K562 (cell line): Measurements from ENCODE around the gene ZNF362. TPM values are rescaled to one million over a fixed set of nuclear protein-coding genes. Genes with fewer than 3 reads are reported as not detected.
A peak's percentile ranks its signal among the peaks of the same experiment; 100 is the strongest.

Source experiments
- ARID1B ChIP-seq: fragments of 450-650 bp; IDR thresholded peaks from 2 replicates; pipeline ENCODE4 v1.6.1; 2016; ENCODE audit warnings: antibody characterized with exemption, mild to moderate bottlenecking, inconsistent platforms
- CAMTA2 ChIP-seq: fragments of 250-450 bp; sonication (Bioruptor Pico); conservative IDR thresholded peaks from 2 replicates; pipeline ENCODE4 v1.5.1; 2022
- EHMT2 ChIP-seq: fragments of 450-650 bp; IDR thresholded peaks from 2 replicates; pipeline ENCODE4 v1.6.1; 2018; ENCODE audit warnings: antibody characterized with exemption
- FOXA3 ChIP-seq, 2 experiments: fragments of 450-650 bp in 1 of 2; sonication (generic) in 1 of 2; formaldehyde crosslinking; IDR thresholded peaks in 1 of 2; conservative IDR thresholded peaks in 1 of 2; 2 replicates each; pipeline versions ENCODE4 v1.4.0 to v1.8.0; 2020 to 2022; ENCODE audit warnings: mild to moderate bottlenecking in 2 of 2, missing genetic modification reagents in 1 of 2
- HOXB6 ChIP-seq: fragments of 250-450 bp; sonication (Bioruptor Pico); IDR thresholded peaks from 2 replicates; pipeline ENCODE4 v1.5.1; 2022; ENCODE audit warnings: mild to moderate bottlenecking, borderline replicate concordance
- KAT2B ChIP-seq: IDR thresholded peaks from one replicate; pipeline ENCODE4 v1.6.1; 2012; ENCODE audit warnings: low read depth, mild to moderate bottlenecking, control low read depth, inconsistent platforms, low read length, moderate library complexity
- KAT7 ChIP-seq: sonication (generic); formaldehyde crosslinking; IDR thresholded peaks from 2 replicates; pipeline ENCODE4 v1.8.0; 2022; ENCODE audit warnings: missing genetic modification reagents, mild to moderate bottlenecking, borderline replicate concordance
- MLX ChIP-seq, 2 experiments: fragments of 450-650 bp in 1 of 2; sonication (generic) in 1 of 2; formaldehyde crosslinking; conservative IDR thresholded peaks; 2 replicates each; pipeline versions ENCODE4 v1.4.0 to v1.8.1; 2020 to 2022; ENCODE audit warnings: mild to moderate bottlenecking in 1 of 2, missing genetic modification reagents in 1 of 2
- NFE2L1 ChIP-seq: fragments of 450-650 bp; IDR thresholded peaks from 2 replicates; pipeline ENCODE4 v1.6.1; 2016; ENCODE audit warnings: missing genetic modification characterization, low read depth, mild to moderate bottlenecking, missing compliant biosample characterization, moderate library complexity, borderline replicate concordance
- NFRKB ChIP-seq: fragments of 450-650 bp; IDR thresholded peaks from 2 replicates; pipeline ENCODE4 v1.6.1; 2016; ENCODE audit warnings: low read depth
- PHB2 ChIP-seq: fragments of 450-650 bp; IDR thresholded peaks from 2 replicates; pipeline ENCODE4 v1.6.1; 2017; ENCODE audit warnings: low read depth
- RHOXF2B ChIP-seq: fragments of 250-450 bp; sonication (Bioruptor Pico); conservative IDR thresholded peaks from 2 replicates; pipeline ENCODE4 v1.5.1; 2021
- SMARCA4 ChIP-seq: fragments of 450-650 bp; IDR thresholded peaks from 2 replicates; pipeline ENCODE4 v1.6.1; 2016
- SRSF9 ChIP-seq: fragments of 200-400 bp; formaldehyde crosslinking; IDR thresholded peaks from 2 replicates; pipeline ENCODE4 v1.6.1; 2017; ENCODE audit warnings: low read depth, low read length, borderline replicate concordance
- STAG1 ChIP-seq: sonication (generic); formaldehyde crosslinking; IDR thresholded peaks from 2 replicates; pipeline ENCODE4 v1.5.0; 2020; ENCODE audit warnings: missing genetic modification reagents, borderline replicate concordance
- TGIF2 ChIP-seq: sonication (generic); formaldehyde crosslinking; IDR thresholded peaks from 2 replicates; pipeline ENCODE4 v1.8.1; 2022; ENCODE audit warnings: mild to moderate bottlenecking, missing genetic modification reagents, moderate library complexity
- ZFPM2 ChIP-seq: fragments of 250-450 bp; sonication (Bioruptor Pico); IDR thresholded peaks from 2 replicates; pipeline ENCODE4 v1.5.1; 2022; ENCODE audit warnings: mild to moderate bottlenecking
- ZMIZ1 ChIP-seq, 2 experiments: fragments of 150-350 bp in 1 of 2; IDR thresholded peaks; 2 replicates each; pipeline ENCODE4 v1.6.1; 2012 to 2016; ENCODE audit warnings: low read depth in 2 of 2, low read length in 2 of 2, mild to moderate bottlenecking in 1 of 2, moderate library complexity in 1 of 2
- ZNF282 ChIP-seq: sonication (generic); formaldehyde crosslinking; IDR thresholded peaks from 2 replicates; pipeline ENCODE4 v1.8.1; 2023; ENCODE audit warnings: missing genetic modification reagents
- ZNF316 ChIP-seq: fragments of 450-650 bp; IDR thresholded peaks from 2 replicates; pipeline ENCODE4 v1.6.1; 2016
- ZNF445 ChIP-seq: fragments of 250-450 bp; sonication (Bioruptor Pico); IDR thresholded peaks from 2 replicates; pipeline ENCODE4 v1.4.0; 2020; ENCODE audit warnings: low read depth, mild to moderate bottlenecking, moderate library complexity
- ZNF57 ChIP-seq: fragments of 450-650 bp; formaldehyde crosslinking; IDR thresholded peaks from 2 replicates; pipeline ENCODE4 v1.4.0; 2020; ENCODE audit warnings: mild to moderate bottlenecking, moderate library complexity
- ZSCAN29 ChIP-seq: fragments of 450-650 bp; IDR thresholded peaks from 2 replicates; pipeline ENCODE4 v1.6.1; 2017
- polyA plus RNA-seq, 8 experiments: library from polyadenylated mRNA; depleted of rRNA in 4 of 8; stranded (reverse) in 5 of 8; unstranded in 3 of 8; fragments of >200 nt; fragmentation: Nextera tagmentation in 2 of 8; fragmentation: Illumina TruSeq in 1 of 8; extraction: Ambion mirVana in 2 of 8; extraction: Trizol in 1 of 8; gene quantifications; 2 replicates each; pipeline versions ENCODE4 v1.2.1 to v1.2.3, GENCODE V29; 2011 to 2014; ENCODE audit warnings: inconsistent platforms in 1 of 8, missing spikeins in 1 of 8
- total RNA-seq, 7 experiments: library from RNA; depleted of rRNA in 6 of 7; stranded (reverse); fragments of >200 nt in 6 of 7; fragmentation: Illumina TruSeq in 2 of 7; extraction: Trizol in 2 of 7; gene quantifications; 2 replicates each; pipeline versions ENCODE4 v1.2.1 to v1.2.3, GENCODE V29; 2011 to 2021; ENCODE audit warnings: low replicate concordance in 1 of 7
- TF ChIP-seq, protein P1 (sequence below): sonication (generic); formaldehyde crosslinking; IDR thresholded peaks from 2 replicates; pipeline ENCODE4 v1.8.0; 2022; ENCODE audit warnings: mild to moderate bottlenecking, missing genetic modification reagents
- TF ChIP-seq, protein P2 (sequence below): sonication (generic); formaldehyde crosslinking; IDR thresholded peaks from 2 replicates; pipeline ENCODE4 v1.9.0; 2022; ENCODE audit warnings: mild to moderate bottlenecking, missing genetic modification reagents

Gene ZNF362
- total and polyA plus RNA-seq, 9 of the 15 experiments (the other 6 are each of a cell fraction or from before 2014, with no cell fraction given): 0.01 to 1.1 (median 0.35) TPM; not detected in 1

- TF ChIP-seq MLX (CRISPR knock-in tag; conservative IDR thresholded peaks at IDR 0.05): peak in 1 of 2 experiments; percentile 89; a peak in 1 of 4 replicates
- peak; percentile 53 for TF ChIP-seq ARID1B
- no peak; a peak in 1 of 4 replicates for TF ChIP-seq ZMIZ1 (IDR thresholded peaks at IDR 0.05; ENCODE audit: low read depth in 2 of 2, low read length in 2 of 2)
- no peak for TF ChIP-seq ZNF316
- TF ChIP-seq KAT7 (CRISPR knock-in tag): no peak; the same call in 1 of the 2 replicates
- TF ChIP-seq, protein P1, sequence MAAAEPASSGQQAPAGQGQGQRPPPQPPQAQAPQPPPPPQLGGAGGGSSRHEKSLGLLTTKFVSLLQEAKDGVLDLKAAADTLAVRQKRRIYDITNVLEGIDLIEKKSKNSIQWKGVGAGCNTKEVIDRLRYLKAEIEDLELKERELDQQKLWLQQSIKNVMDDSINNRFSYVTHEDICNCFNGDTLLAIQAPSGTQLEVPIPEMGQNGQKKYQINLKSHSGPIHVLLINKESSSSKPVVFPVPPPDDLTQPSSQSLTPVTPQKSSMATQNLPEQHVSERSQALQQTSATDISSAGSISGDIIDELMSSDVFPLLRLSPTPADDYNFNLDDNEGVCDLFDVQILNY (CRISPR knock-in tag): no peak
- no peak for TF ChIP-seq STAG1
- TF ChIP-seq FOXA3 (CRISPR knock-in tag; conservative IDR thresholded peaks at IDR 0.05 in 1 of 2, IDR thresholded peaks at IDR 0.05 in 1 of 2): no peak; a peak in 1 of 4 replicates
- 0 out of 2 replicates have a peak, but pooled peaks have one; percentile 79 for TF ChIP-seq ZFPM2 (CRISPR knock-in tag)
- TF ChIP-seq RHOXF2B (CRISPR knock-in tag): no peak
- TF ChIP-seq NFE2L1 (tag): no peak
- TF ChIP-seq EHMT2: no peak
- no peak for TF ChIP-seq HOXB6 (CRISPR knock-in tag)
- TF ChIP-seq KAT2B: no peak
- TF ChIP-seq ZNF445 (CRISPR knock-in tag): no peak
- TF ChIP-seq SRSF9: no peak
- TF ChIP-seq NFRKB: peak; percentile 78; the same call in 1 of the 2 replicates
- no peak for TF ChIP-seq ZNF282 (CRISPR knock-in tag)
- TF ChIP-seq SMARCA4: peak; percentile 67
- TF ChIP-seq ZSCAN29: no peak
- no peak for TF ChIP-seq TGIF2 (CRISPR knock-in tag)
- no peak; the same call in 1 of the 2 replicates for TF ChIP-seq PHB2
- 0 out of 2 replicates have a peak, but pooled peaks have one; percentile 21 for TF ChIP-seq CAMTA2
- TF ChIP-seq ZNF57 (CRISPR knock-in tag): no peak
- TF ChIP-seq, protein P2, sequence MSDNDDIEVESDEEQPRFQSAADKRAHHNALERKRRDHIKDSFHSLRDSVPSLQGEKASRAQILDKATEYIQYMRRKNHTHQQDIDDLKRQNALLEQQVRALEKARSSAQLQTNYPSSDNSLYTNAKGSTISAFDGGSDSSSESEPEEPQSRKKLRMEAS: peak; percentile 93
These were observed 93.7 kb downstream of the ZNF362 start (continued) for GRCh38 chr1:33349778-33350610.
